HG03342 (cell line): ENCODE measurements around the gene STPG2.

Experiments
- ATAC-seq: cut with Tn5 transposase; IDR thresholded peaks from one replicate; pipeline ENCODE4 v1.9.1; 2021; ENCODE audit warnings: mild to moderate bottlenecking, moderate library complexity; ENCODE audit not compliant: unreplicated experiment

STPG2 gene

GRCh38 chr4:97845758-97846157 lies 297.5 kb downstream of the STPG2 start:
- no peak for ATAC-seq

- no peak for ATAC-seq
These were observed 301.8 kb downstream of the STPG2 start for GRCh38 chr4:97841512-97841911.

DNA sequence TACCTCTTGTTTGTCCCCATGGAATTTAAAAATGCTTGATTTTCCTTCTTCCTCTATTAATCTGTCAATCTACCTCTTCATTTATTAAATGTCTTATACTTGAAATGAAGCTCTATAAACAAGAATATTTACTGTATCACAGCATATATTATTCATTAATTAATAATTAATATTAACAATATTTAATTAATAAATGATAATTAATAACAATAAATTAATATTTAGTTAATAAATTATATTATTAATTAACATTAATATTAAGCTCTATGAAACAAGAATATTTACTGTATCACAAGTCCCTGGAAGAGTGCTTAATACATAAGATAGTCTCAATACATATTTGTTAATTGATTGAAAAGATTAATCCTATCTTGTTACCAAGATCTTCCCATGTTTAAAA lies 306.6 kb downstream of the STPG2 start:
- ATAC-seq = no peak

- ATAC-seq = no peak
These were observed 314.6 kb downstream of the STPG2 start for GRCh38 chr4:97828646-97829045.

- no peak for ATAC-seq
These were observed 324.0 kb downstream of the STPG2 start for GRCh38 chr4:97819294-97819693.

DNA sequence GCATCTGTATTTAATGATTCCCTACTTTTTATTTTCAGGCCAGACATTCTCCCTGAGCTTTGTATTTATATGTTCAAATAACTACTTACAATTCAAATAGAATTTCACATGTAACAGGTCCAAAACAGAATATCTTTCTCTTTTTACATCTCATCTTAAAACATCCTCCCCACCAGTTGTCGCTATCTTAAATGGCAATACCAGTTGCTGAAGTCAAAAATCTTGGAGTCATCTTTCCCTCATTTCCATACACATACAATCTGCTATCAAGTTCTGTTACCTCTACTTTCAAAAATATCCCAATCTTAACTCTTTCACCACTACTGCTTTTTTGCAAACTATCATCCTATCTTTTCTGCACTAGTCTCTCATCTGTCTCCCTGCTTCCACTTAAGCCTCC lies 330.5 kb downstream of the STPG2 start:
- ATAC-seq = no peak

DNA sequence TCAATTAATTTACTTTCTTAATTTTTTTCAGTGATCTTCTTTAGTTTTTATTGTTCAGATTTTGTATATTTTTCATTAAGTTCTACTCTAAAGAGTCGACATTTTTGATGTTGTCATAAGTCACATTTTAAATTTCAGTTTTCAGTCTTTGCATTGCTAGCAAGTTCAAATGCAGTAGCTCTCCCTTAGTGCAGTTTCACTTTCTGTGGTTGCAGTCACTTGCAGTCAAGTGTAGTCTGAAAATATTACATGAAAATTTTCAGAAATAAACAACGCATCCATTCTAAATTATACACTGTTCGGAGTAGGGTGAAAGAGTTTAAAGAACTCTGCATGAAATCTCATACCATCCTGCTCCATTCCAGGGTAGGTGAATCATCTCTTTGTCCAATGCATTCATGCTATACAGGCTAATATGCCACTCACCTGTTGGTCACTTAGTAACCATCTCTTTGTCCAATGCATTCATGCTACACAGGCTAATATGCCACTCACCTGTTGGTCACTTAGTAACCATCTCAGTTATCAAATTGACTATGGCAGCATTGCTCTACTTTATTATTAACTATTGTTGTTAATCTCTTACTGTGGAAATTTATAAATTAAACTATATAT lies 356.9 kb downstream of the STPG2 start:
- no peak for ATAC-seq

DNA sequence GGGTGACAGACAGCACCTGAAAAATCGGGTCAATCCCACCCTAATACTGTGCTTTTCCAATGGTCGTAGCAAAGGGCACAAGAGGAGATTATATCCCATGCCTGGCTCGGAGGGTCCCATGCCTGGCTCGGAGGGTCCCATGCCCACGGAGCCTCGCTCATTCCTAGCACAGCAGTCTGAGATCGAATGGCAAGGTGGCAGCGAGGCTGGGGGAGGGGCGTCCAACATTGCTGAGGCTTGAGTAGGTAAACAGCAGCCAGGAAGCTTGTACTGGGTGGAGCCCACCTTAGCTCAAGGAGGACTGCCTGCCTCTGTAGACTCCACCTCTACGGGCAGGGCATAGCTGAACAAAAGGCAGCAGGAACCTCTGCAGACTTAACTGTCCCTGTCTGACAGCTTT lies 365.1 kb downstream of the STPG2 start:
- no peak for ATAC-seq

- no peak for ATAC-seq
These were observed 368.8 kb downstream of the STPG2 start for GRCh38 chr4:97774347-97774989.

DNA sequence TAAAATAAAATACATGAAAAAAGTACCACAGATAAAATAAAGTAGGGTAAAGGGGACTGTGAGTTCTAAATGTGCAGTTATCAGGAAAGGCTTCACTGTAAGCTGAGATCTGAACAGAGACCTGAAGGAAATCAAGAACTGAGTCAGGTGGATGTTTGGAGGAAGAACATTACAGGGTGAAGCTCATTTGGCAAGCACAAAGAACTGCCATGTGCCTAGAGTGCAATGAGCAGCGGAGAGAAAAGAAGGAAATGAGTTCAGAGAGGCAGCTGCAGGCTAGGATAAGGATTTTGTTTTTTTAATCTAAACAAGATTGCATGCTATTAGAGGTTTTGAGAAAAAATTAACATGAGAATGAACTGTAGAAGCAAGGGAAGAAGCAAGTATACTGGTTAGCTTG lies 373.1 kb downstream of the STPG2 start:
- no peak for ATAC-seq

GRCh38 chr4:97762115-97762512 lies 381.2 kb downstream of the STPG2 start:
- ATAC-seq = no peak

- no peak for ATAC-seq
These were observed 381.7 kb downstream of the STPG2 start for GRCh38 chr4:97761445-97762114.

DNA sequence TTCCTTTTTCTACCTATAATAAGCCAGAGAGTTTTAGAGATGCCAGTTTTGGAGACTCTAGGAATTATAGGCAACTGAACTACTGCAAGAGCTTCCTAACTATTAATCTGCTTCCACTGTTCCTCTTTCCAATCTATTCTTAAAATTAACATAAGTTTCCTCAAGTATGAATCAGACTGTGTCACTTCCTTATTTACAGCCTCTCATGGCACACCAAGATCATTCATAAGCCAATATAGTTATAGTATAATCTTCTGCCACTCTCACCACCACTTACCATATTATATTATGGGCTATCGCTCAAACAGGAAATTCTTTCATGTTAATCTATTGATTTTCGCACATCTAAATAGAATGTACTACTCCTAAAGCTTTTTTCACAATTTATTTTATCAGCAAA lies 383.5 kb downstream of the STPG2 start:
- no peak for ATAC-seq

- no peak for ATAC-seq
These were observed 390.7 kb downstream of the STPG2 start for GRCh38 chr4:97752599-97752998.

GRCh38 chr4:97747945-97748344 lies 395.3 kb downstream of the STPG2 start:
- no peak for ATAC-seq

DNA sequence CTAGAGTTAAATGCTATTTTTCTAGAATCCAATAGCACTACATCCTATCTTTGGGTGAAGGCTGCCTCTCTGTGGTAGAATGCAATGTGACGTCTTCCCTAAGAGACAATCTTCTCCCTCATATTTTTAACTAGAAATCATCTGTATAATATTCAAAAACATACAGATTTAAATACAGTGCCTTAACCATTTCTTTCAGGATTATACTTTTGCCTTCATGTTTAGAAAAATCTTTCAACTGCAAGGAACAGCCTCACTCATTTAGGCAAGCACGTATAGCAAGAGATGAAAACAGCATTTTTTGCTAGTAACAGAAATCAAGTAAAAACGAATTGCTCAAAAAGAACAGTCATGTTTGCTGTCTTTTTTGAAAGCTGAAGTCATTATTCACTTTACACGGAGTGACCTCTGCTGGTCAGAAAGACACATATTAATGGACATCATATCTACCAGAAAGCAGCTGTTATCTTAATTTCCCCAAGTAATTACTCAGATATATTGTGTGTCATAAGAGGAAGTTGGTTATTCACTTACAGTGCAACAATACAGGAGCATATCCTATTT lies 422.3 kb downstream of the STPG2 start:
- no peak for ATAC-seq

- ATAC-seq = no peak
These were observed 452.1 kb downstream of the STPG2 start for GRCh38 chr4:97691111-97691605.

DNA sequence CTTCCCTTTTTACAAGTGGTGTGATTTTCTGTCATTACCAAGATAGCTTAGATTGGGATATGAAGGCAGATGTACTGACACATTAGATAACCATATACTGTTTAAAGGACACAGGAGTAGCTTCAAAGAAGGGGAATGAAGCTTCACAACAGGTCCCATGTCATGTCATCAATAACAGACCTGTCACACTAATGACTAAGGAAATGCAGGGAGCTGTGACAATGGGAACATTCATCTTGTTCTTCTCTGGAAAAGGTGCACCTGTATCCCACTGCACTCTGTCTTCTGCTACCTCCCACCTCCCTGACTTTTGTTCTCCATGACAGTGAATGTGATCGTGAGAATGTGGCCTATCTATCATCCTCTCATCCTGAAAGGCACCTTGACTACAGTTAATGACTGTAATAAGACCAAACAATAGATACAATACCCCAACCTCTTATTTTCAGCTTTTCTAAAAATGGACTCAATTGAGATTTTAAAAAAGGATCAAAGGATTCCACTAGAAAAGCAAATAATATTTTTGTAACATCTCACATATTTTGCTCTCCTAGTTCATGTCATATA lies 472.5 kb downstream of the STPG2 start:
- ATAC-seq = no peak

GRCh38 chr4:97665553-97665952 lies 477.7 kb downstream of the STPG2 start:
- no peak for ATAC-seq

GRCh38 chr4:97664741-97665140 lies 478.5 kb downstream of the STPG2 start:
- ATAC-seq = no peak

DNA sequence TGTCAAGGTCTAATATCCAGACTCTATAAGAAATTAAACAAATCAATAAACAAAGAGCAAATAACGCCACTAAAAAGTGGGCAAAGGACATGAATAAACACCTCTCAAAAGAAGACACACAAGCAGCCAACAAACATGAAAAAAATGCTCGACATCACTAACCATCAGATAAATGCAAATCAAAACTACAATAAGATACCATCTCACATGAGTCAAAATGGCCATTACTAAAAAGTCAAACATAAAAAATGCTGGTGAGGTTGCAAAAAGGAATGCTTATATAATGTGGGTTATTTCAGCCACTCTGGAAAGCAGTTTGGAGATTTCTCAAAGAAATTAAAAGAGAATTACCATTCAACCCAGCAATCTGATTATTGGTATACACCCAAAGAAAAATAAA lies 481.1 kb downstream of the STPG2 start:
- no peak for ATAC-seq
